ENCODE measurements around the gene JAKMIP2. TPM values are rescaled to one million over a fixed set of nuclear protein-coding genes. Genes with fewer than 3 reads are reported as not detected.

Gene JAKMIP2
- polyA plus RNA-seq, 1 donor from 2014 or later: 46.3 TPM

DNA sequence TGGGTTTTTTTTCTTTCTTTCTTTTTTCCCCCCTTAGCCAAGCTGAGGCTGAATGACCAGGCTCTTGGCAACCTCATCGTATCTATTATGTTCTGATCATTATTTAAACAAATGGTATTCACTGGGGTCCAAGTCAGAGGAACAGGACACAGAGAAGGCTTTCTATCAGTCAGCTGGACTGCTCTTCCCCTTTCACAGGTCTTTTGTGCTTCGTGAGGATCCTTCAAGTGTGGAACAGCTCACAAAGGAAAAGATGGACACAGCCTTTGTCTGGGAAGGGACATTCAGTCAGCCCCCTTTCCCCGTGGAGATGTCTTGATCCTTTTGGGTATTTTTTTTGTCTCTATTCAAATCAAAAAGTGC, 218.4 kb downstream of the JAKMIP2 start:
- no peak overlapping the region for H3K27ac ChIP-seq (ENCODE audit: low read length)
- H3K4me2 ChIP-seq (ENCODE audit: low read length): no peak overlapping the region
- no peak overlapping the region for H3K4me3 ChIP-seq (ENCODE audit: low read length)
- H3K9me2 ChIP-seq (ENCODE audit: insufficient read depth, low read length): no peaks in the 10 kb centered on the region
- H4K20me1 ChIP-seq (ENCODE audit: insufficient read depth): no peaks in the 10 kb centered on the region
- H3K27me3 ChIP-seq (ENCODE audit: insufficient read depth, low read depth, low read length): no peaks in the 10 kb centered on the region
- no peaks in the 10 kb centered on the region for H3K79me2 ChIP-seq (replicated peaks; ENCODE audit: insufficient read depth, low read length)
- no peaks in the 10 kb centered on the region for H3F3A ChIP-seq (ENCODE audit: insufficient read depth, low read length, poor library complexity, severe bottlenecking)
- no peak overlapping the region for H3K9ac ChIP-seq (ENCODE audit: low read length)
- no peak overlapping the region for H2AFZ ChIP-seq (ENCODE audit: low read depth, low read length)
- no peaks in the 10 kb centered on the region for H3K36me3 ChIP-seq (ENCODE audit: insufficient read depth, low read length)
- no peaks in the 10 kb centered on the region for H3K9me3 ChIP-seq (ENCODE audit: low read length)
- TF ChIP-seq RAD21 (conservative IDR thresholded peaks at IDR 0.05) (no peak), EZH2 (IDR thresholded peaks at IDR 0.05; ENCODE audit: borderline replicate concordance, insufficient read depth, low read length, poor library complexity, severe bottlenecking) (no peak), POLR2AphosphoS5 (IDR thresholded peaks at IDR 0.05) (no peak), SMC3 (conservative IDR thresholded peaks at IDR 0.05; ENCODE audit: poor library complexity) (no peak), REST (IDR thresholded peaks at IDR 0.05; ENCODE audit: borderline replicate concordance) (no peak), EP300 (conservative IDR thresholded peaks at IDR 0.05; ENCODE audit: poor library complexity, severe bottlenecking) (no peak), CTCF (IDR thresholded peaks at IDR 0.05; ENCODE audit: poor library complexity, severe bottlenecking) (no peak)

DNA sequence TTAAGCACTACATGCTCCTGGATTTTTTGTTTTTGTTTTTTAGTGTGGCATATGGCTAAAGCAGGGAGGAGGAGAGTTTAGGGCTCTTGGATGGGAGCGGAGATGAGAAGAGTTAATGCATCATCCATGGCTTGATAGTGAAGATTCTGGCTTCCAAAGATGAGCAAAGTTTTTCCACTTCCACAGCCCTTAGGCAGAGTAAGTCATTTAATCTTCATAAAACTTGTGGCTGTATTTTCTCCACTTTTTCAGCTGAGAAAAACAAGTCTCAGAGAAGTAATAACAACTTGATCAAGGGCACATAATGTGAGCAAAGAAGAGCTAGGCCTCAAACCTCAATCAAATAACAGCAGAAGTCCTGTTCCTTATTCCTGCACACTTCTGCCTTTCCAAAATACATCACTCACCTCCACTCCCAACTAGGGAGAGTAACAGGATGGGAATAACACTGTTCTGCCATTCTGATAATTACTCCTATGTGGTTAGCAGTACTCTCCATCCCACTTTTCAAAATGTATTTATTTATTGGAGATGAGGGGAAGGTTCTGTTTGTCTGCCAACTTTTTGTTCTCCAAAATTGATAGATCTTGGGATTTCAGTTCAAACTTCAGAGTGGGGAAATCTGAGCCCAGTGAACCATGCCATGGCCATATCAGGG, 218.9 kb downstream of the JAKMIP2 start:
- H3F3A ChIP-seq (ENCODE audit: insufficient read depth, low read length, poor library complexity, severe bottlenecking): no peaks in the 10 kb centered on the region
- no peak overlapping the region for H3K27ac ChIP-seq (ENCODE audit: low read length)
- no peak overlapping the region for H3K4me2 ChIP-seq (ENCODE audit: low read length)
- no peaks in the 10 kb centered on the region for H3K9me3 ChIP-seq (ENCODE audit: low read length)
- no peaks in the 10 kb centered on the region for H3K36me3 ChIP-seq (ENCODE audit: insufficient read depth, low read length)
- TF ChIP-seq REST (IDR thresholded peaks at IDR 0.05; ENCODE audit: borderline replicate concordance) (no peak), MXI1 (conservative IDR thresholded peaks at IDR 0.05; ENCODE audit: poor library complexity, severe bottlenecking) (no peak), POLR2AphosphoS5 (IDR thresholded peaks at IDR 0.05) (no peak), EP300 (conservative IDR thresholded peaks at IDR 0.05; ENCODE audit: poor library complexity, severe bottlenecking) (no peak), RAD21 (conservative IDR thresholded peaks at IDR 0.05) (no peak), EZH2 (IDR thresholded peaks at IDR 0.05; ENCODE audit: borderline replicate concordance, insufficient read depth, low read length, poor library complexity, severe bottlenecking) (no peak), TAF1 (IDR thresholded peaks at IDR 0.05; ENCODE audit: low read depth) (no peak), SMC3 (conservative IDR thresholded peaks at IDR 0.05; ENCODE audit: poor library complexity) (no peak), CTCF (IDR thresholded peaks at IDR 0.05; ENCODE audit: poor library complexity, severe bottlenecking) (no peak)
- H4K20me1 ChIP-seq (ENCODE audit: insufficient read depth): no peaks in the 10 kb centered on the region
- no peaks in the 10 kb centered on the region for H3K79me2 ChIP-seq (replicated peaks; ENCODE audit: insufficient read depth, low read length)
- no peak overlapping the region for H3K4me3 ChIP-seq (ENCODE audit: low read length)
- H3K9ac ChIP-seq (ENCODE audit: low read length): no peak overlapping the region
- no peaks in the 10 kb centered on the region for H3K9me2 ChIP-seq (ENCODE audit: insufficient read depth, low read length)
- H2AFZ ChIP-seq (ENCODE audit: low read depth, low read length): no peak overlapping the region
- no peaks in the 10 kb centered on the region for H3K27me3 ChIP-seq (ENCODE audit: insufficient read depth, low read depth, low read length)
